Stimulated activated CD8-positive, alpha-beta memory T cell treated with anti-CD3 and anti-CD28 coated beads, Interleukin-15, amount 100 ng/mL, for 1 hour (primary cell): ENCODE data around the gene TARS2.

Experiments
- DNase-seq: peaks from one replicate; pipeline ENCODE4 v3.0.0-alpha.2; 2020; ENCODE audit warnings: low read depth

Gene TARS2

DNA sequence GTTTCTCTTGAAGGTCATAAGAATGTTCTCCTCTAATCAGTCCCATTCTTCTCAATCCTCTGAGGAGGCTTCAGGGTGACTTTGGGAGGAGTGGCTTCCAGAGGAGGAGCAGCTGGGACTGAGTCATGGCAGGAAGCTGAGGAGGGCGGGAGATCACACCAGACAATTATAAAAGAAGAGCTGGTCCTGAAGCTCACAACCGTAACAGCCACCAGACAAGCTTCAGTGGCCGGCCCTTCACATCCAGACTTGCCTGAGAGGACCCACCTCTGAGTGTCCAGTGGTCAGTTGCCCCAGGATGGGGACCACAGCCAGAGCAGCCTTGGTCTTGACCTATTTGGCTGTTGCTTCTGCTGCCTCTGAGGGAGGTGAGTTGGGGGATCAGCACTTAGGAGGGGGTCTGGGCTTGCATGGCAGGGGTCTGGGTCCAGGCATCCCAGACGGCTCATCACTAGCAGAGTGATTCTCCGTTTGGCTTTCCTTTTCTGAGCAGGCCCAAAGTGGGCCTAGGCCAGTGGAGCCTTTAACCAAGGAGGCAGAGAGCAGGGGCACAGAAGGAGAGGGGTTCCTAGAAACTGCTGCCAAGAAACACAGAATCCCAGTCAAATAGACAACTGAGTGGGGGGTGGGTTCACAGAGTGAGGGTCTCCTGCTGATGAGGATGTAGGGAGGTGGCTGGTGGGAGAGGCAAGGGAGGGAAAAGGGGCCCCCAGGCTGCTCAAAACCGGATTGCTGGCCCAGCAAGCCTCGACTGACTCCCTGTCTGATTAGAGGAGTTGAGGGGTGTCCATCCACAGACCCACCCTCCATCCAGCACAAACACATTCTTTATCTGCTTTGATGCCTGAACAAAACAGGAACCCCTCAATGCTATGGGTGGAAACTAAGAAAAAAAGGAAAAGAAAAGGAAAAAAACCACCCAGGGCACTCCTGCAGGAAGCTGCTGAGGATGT, 21.0 kb downstream of the TARS2 start, which contains the start of gene ECM1:
Gene ECM1 (plus strand): TSS at position 198 of the 953 bp plus-strand sequence. CDS start 101 bp downstream, at position 299.
- no peak for DNase-seq

DNA sequence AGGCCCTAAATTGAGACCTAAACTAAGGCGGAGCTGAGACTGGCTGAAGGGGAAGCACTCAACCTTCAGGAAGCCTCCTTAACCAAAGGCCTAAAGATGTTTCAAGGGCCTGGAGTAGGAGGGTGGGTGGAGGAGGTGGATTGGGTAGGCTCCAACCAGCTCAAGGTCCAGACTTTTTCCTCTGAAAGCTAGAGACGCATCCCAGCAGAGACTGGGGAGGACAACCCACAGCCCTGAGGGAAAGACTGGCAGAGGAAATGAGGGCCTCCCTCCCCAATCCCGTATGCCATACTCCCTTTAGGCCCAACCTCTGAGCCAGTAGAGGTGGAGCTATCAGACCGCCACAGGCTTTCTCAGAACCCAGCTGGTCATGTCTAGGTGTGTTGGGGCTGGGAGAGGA, 21.8 kb downstream of the TARS2 start:
- no peak for DNase-seq

DNA sequence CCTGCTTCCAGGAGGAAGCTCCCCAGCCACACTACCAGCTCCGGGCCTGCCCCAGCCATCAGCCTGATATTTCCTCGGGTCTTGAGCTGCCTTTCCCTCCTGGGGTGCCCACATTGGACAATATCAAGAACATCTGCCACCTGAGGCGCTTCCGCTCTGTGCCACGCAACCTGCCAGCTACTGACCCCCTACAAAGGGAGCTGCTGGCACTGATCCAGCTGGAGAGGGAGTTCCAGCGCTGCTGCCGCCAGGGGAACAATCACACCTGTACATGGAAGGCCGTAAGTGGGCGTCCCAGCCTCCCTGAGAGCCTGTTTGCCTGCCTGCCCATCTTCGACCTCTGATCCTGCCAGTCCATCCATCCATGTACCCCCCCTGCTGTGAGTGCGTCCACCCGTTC, 24.3 kb downstream of the TARS2 start:
- DNase-seq: no peak

DNA sequence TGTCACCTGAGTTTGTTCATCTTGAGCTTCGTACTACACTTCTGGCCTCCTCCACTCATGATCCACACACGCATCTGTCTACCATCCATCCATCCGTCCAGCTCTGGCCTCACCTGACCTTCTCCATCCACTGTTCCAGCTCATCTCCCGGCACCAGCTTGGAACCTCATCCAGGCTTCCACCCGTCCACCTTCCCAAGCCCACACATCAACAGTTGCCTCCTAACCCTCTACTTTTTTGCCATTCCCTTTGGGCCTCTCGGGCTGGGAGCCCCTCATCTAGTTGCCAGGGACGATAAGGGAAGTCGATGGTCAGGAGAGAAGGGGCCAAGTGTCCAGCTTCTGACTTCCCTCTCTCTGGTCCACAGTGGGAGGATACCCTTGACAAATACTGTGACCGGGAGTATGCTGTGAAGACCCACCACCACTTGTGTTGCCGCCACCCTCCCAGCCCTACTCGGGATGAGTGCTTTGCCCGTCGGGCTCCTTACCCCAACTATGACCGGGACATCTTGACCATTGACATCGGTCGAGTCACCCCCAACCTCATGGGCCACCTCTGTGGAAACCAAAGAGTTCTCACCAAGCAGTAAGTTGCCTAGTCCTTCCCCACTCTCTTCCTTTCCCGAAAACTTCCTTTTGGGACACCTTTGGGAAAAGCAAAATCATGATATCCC, 24.9 kb downstream of the TARS2 start:
- no peak for DNase-seq

DNA sequence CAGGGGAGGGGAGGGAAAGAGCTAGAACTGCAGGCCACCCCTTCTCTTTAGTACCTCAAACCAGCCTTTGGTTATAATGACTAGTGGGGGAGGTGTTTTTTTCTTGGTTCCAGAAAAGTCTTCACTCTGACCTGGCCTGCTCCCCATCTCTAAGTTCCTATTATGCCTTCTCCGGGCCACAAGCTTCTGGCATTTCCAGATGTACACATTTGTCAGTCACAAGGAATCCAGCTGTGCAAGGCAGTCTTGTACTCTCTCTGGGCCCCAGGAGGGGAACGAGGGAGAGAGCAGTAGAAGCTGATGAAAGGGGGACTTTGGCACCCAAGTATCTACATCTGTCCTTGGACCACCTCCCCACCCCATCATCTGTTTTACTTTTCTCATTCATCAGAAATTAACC, 25.6 kb downstream of the TARS2 start:
- DNase-seq: no peak

DNA sequence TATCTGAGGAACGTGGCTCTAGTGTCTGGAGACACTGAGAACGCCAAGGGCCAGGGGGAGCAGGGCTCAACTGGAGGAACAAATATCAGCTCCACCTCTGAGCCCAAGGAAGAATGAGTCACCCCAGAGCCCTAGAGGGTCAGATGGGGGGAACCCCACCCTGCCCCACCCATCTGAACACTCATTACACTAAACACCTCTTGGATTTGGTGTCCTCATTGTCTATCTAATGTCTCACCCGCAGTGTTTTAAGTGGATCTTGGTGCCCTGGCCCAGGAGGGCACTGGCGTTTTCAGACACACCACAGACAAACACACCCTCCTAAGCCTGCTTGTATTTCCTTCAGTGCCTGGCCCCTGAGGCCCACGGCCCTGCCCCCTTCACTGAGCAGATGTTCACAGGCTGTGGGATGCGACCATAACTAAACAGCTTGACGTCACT, 26.2 kb downstream of the TARS2 start:
- no peak for DNase-seq

DNA sequence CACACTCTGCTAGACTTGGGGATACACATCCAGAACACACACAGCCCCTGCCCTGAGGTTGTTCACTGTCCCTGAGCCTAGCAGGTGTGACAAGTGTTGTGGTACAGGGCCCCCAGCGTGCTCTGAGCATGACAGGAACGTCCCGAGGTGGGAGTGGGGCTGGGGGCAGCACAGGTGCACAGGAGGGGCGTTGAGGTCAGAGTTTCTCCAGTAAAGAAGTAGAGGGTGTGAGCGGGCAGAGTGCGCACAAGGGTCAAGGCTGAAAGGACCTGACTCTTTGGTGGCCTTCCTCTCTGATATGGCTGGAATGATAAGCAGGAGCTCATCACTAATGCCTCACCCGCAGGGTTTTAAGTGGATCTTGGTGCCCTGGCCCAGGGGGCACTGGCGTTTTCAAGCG, 27.0 kb downstream of the TARS2 start:
- DNase-seq: no peak

DNA sequence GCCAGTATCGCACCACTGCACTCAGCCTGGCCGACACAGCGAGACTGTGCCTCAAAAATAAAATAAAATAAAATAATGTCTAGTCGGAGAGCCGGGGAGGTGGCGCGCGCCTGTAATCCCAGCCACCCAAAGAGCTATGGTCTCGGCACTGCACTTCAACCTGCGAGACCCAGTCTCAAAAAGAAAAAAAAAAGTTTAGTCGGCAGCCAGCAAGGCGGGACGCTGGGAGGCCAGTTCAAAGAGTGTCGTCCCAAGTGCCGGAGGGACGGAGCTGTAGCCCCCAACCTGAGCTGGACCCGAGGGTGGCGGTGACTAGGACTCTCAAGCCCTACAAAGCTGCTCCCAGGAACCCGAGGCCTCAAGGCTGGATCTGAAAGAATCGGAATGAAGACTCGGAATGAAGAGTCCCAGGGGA, 27.7 kb downstream of the TARS2 start:
- no peak for DNase-seq

DNA sequence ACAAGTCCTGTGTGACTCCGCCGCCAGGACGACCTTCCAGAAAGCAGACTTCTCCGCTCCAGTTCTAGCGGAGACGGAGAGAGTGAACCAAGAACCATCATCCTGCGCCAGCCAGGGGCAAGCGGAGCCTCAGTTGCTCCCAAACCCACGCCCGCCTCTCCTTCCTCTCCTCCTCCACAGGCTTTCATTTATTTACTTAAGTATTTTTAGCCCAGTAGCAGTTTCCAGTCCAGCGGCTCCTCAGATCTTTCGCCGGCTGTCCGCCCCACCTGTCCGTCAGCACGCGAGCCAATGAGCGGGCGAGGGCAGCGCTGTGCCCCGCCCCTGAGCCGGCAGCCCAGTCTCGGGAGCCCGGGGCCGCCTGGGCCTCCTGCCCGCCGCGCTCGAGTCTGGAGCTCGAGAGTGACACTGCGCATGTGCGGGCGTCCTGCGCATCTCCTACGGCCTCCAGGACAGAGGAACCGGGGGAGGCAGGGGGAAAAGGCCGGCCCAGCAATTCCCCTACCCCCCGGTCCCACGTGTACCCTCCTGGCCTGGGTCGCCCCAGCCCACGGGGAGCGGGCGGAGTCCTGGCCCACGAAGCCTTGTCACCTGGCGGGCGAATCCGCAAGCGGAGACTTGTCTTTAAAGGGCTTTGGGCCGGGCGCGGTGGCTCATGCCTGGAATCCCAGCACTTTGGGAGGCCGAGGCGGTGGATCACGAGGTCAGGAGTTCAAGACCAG, 28.3 kb downstream of the TARS2 start, which contains the start of gene FALEC:
Gene FALEC (plus strand): TSS at position 425 of the 722 bp plus-strand sequence.
- DNase-seq: peak; percentile 78

DNA sequence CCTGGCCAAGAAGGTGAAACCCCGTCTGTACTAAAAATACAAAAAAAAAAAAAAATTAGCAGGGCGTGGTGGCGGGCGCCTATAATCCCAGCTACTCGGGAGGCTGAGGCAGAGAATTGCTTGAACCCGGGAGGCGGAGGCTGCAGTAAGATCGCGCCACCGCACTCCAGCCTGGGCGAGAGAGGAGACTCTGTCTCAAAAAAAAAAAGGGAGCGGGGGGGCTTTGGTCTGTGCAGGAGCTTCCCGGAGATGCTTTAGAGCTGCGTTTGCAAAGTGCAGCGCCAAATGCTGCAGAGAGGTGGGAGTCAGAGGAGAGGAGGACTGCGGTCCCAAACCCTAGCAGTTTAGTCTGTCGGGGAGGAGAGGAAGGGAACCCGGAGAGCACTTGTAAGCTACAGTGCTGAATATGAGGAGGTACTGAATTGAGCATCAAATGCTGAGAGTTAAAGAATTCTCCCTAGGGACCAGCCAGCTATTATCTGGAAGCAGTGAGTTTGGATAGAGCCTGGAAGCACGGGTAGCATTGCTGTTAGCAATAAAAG, 28.9 kb downstream of the TARS2 start:
- DNase-seq: no peak

DNA sequence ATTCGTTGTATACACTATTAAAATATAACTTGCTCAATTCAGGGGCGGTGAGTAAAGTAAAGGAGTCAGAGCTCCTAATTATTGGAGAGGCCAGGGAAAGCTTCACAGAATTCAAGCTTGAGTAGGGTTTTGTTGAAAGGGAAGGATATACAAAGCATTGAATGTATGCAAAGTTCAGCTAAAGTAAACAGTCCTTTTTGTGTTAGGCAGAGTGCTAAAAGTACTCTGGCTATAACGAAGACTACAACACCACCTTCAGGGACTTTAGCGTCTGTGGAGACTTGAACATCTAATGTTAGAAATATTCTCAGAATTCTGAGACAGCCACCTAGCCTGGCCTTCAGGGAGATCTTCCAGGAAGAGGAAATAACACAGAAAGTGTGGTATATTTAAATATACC, 29.4 kb downstream of the TARS2 start:
- DNase-seq: no peak

DNA sequence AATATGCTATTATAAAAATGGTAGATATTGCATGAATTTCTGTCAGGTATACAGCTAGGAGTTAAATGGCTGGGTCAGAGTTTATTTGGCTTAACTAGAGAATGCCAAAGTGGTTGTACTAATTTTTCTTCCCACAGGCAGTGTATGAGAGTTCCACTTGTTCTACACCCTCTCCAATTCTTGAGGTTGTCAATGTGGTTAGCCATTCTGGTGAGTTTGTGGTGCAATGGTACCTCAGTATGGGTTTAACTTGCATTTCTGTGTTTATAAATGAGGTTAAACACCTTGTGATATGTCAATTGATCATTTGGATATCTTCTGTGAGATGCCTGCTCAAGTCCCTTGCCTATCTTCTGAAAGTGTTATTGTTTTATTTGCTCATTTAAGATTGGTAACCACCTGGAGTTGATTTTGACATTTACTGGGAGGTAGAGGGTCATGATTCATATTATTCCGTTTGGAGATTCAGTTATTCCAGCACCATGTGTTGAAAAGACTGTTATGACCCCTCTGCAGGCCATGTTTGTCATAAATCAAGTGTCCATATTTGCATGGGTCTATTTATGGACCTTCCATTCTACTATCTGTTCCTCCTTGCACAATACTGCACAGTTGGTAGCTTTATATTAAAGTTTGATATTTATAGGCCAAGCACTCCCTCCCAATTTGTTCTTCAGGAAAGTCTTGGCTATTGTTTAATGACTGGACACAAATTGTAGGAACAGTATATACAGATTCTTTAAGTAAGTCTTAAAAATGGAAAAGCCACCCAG, 34.2 kb downstream of the TARS2 start:
- DNase-seq: no peak

DNA sequence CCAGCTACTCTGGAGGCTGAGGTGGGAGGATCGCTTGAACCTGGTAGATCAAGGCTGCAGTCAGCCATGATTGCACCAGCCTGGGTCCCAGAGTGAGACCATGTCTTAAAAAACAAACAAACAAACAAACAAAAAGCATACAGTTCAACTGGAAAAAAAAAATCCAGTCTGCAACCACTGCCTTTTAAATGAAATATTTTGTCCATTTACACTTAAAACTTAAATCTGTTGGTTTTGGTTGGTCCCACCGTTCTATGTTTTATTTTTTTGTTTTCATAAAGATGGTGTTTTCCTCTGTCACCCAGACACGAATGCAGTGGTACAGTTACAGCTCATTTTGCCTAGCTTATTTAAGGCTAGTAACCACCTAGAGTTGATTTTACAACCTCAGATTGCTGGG, 38.1 kb downstream of the TARS2 start:
- DNase-seq: no peak

DNA sequence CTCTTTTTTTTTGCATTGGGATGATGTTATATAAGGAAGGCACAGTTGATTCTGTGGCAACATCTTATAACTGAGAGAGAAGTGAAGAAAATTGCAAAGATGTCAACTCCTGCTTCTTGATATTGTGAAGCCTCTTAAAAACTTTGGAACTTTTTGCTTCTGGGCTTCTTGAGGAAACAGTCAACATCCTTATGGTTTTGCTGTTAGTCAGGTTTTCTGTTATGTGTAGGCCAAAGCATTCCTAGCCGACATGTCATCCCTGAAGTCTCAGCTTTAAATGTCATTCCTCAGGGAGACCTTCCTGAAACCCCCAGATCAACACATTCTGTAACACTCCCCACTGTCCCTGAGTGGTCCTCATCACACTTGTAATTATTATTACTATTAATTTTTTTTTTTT, 41.0 kb downstream of the TARS2 start:
- no peak for DNase-seq

DNA sequence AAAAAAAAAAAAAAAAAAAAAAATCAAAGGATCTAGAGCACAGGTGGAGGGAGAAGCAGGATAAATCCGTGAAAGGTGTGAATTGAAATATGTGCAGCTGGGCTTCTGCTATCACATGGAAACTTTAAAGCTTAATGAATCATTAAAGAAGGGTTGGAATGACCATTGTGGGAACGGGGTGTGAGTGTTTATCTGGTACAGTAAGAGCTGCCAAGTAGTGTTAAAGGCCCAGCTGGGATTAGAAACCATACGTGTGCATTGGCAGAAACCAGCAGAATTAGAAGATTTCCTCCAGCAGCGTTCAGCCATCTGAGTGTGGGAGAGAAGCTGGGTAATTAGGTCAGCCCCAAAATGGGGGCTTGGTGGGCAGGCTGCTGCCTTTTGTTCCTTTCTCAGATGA, 41.8 kb downstream of the TARS2 start:
- no peak for DNase-seq

DNA sequence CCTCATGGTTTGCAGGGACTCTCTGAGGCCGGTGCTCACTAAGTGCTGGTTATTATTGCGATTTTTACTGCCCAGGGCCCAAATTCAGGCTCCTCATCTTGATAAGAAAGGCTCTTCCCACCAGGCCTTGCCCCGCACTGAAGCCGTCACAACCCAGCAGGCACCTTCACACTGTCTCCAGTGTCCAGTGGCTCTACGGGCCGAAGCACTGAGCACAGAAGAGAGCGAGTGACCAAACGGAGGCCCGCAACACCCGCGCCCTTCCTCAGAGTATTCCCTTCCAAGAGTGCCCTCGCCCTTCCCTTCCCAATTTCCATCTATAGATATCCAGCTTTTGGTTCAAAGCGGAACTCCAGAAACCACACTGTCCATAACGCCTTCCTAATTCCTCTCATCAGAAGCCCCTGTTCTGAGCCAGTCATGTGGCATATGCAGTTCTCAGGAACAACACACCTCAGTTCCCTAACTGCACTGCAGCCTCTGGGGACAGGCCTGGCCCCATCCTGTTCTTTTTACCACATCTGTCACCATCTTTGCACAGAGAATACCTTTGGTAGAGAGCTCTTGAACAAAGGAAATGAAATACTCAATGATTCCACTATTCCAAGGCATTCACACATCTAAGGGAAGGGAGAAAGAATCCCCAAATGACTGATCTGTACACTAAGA, 43.4 kb downstream of the TARS2 start:
- DNase-seq: no peak

DNA sequence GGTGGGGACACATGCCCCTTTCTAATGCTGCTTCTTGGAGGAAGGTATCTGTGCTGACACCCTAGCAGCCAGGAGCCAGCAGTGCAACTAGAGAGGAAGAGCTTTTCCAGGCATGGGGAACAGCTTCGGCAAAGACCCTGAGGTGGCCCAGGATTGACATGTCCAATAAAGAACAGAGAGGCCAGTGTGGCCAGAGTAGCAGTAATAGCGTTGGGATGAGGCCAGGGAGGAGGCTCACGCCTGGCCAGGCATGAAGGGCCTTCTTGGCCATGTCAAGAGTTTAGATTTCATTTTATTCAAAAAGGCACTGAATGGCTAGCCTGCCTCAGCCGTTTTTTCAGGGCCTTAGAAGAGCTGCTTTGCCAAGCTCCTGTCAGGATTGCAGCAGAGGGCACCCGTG, 45.6 kb downstream of the TARS2 start:
- no peak for DNase-seq

DNA sequence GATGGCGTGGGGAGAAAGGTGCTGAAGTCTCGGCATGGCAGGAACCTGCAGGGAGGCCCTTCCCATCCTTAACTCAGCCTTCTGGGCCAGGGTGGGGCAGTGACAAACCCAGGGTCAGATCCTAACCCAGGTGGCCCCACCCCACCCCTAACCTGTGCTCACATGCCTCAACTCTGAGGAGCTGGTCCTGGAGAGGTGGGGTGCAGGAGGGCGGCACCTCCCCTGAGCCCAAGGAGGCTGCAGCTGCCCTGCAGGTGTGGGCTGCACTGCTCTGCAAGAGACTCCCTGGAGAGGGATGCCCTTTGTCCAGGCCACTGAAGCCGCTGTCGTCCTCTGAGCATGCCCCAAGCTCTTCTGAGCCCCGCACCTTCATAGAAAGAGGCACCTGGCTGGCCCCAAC, 46.8 kb downstream of the TARS2 start:
- no peak for DNase-seq

DNA sequence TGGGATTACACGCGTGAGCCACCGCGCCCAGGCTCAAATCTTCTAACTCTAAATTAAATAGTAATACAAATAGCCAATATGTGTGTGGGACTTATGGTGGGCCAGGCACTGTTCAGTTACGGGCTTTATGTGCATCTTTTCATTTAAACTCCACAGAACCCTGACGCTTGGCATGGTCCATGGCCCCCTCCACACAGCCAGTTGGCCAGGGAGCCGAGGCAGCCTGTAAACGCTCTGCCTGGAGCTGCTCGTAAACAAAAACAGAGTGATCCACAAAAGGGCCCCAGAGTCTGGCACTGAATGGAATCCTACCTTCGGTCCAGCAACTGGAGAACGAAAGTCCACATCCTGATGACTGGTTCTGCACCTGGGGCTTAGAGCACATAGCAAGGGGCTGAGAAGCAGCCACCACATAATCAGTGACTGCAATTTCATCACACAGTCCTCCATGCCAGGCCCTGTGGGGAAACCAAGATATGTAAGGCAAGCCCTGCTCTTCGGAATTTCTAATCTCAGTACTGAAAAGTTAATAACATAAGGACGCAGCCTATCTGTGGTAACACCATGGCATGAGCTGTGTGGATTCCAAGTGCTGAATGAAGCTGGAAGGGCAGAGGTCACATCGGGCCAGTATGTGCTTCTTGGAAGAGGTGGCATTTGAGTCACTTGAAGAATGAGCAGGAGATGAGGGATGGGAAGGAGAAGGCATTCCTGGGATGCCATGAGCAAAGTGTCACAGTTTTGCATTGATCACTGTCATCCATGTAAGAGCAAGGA, 48.5 kb downstream of the TARS2 start:
- no peak for DNase-seq
